Activated CD4-positive, alpha-beta T cell treated with anti-CD3 and anti-CD28 coated beads for 1 hour (primary cell): ENCODE measurements around the gene EHD4.
A peak's percentile ranks its signal among the peaks of the same experiment; 100 is the strongest.

Experiments
- DNase-seq: peaks from one replicate; pipeline ENCODE4 v3.0.0-alpha.2; 2020

The EHD4 gene

GRCh38 chr15:41876007-41876406 lies 96.3 kb downstream of the EHD4 start:
- DNase-seq, result no peak

DNA sequence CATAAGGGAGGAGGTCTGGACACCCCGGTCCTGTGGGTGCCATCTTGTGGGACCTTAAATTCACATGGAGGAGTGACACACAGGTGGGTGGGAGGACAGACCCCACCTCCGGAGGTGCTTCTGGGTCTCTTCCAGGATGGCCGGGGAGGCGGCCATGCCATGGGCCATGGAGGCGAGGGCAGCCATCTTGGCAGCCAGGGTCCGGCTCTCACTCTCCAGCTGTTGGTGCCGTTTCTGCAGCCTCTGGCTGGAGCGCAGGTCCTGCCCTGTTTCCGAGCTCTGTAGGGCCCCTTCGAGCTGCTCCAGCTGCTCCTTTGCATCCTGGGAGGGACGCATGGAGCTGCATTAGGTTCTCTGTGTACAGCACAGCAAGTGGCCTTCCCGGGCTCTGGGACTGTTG lies 97.6 kb downstream of the EHD4 start:
- DNase-seq, result no peak

- DNase-seq, result no peak
Observed at GRCh38 chr15:41873711-41874110, 98.6 kb downstream of the EHD4 start.

DNA sequence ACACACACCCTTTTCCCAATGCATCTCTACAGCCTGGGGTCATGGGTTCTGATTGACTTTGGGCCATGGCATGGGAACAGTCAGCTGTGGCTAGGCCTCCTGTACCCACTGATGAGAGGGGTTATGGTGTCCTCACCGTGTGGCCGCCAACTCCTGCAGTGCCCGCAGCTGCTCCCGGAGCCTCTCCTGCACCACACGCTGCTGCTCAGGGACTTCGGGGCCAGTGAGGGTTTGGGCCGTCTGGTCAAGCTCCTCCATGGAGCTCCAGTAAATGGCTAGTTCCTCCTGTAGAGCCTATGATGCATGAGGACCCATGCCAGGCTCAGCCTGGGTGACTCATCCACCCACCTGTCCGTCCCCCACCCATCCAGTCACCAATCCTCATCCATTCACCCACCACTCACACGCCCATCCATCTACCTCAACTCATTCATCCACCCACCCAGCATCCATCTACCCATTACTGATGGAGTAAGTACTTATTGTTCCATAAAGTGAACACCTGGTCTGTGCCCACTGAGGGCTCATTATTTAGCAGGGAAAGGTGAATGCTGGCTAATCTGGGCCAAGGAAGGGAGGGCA lies 100.1 kb downstream of the EHD4 start:
- no peak for DNase-seq

GRCh38 chr15:41871175-41871905 lies 101.0 kb downstream of the EHD4 start:
- no peak for DNase-seq

GRCh38 chr15:41870689-41871081 lies 101.7 kb downstream of the EHD4 start:
- peak; percentile 32 for DNase-seq

DNA sequence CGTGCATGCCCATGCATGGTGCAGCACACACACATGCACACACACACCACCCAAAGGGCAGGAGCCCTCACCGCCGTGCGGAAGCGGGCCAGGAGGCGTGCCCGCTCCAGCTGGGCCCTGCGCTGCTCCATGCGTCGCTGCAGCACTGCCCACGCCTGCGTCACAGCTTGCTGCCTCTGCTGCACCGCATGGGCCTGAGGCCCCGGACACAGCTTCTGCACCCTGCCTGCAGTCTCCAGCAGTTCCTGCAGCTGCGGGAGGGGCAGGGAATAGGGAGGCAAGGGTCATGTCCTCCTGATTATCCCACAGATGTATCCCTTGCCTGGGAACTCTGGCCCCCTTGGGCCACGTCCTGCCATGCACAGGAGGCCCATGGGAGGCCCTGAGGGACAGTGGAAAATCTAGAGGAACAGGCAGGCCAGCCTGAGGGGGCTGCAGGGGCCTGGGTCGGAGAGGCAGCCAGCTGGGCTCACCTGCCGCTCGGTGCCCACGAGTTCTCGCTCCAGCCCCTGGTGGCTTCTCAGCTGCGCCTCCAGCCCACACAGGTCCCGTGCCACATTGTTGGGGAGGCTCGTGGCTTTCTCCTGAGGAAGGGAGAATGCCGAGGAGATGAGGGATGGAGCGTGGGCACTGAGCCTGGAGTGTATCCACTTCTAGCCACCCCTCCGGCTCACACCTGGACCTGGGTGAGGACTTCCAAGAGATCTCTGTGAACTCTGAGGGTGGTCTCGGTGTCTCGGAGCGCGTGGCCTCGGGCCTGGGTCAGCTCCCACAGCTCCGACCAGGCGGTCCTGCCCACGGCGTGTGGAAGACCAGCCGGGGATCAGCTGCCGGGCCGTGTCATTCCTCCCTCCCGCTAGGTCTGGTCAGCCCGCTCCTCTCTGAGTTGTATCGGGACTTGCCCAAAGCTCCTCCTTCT lies 102.3 kb downstream of the EHD4 start:
- DNase-seq, result no peak

DNA sequence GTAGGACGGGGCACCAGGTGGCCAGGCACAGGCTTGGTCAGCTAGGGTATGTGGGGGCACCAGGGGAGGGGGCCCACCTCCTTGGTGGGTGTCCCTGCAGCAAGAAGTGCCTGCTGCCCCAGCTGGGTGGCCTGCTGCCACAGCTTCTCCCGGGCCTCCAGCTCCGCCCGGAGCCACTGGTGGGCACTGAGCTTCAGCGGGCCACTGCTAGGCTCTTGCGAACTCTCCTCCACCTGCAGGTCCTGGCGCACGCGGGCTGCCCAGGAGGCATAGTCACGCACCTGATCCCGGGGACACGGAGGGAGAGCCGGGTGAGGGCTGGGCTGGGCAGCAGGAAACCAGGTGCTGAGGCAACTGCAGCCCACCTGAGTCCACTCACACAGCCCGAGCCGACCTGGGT lies 104.0 kb downstream of the EHD4 start:
- DNase-seq, result no peak

GRCh38 chr15:41866872-41867579 lies 105.3 kb downstream of the EHD4 start:
- no peak for DNase-seq

- no peak for DNase-seq
Observed at GRCh38 chr15:41866263-41866703, 106.1 kb downstream of the EHD4 start.

- DNase-seq, result no peak
Observed at GRCh38 chr15:41865490-41866055, 106.8 kb downstream of the EHD4 start.

DNA sequence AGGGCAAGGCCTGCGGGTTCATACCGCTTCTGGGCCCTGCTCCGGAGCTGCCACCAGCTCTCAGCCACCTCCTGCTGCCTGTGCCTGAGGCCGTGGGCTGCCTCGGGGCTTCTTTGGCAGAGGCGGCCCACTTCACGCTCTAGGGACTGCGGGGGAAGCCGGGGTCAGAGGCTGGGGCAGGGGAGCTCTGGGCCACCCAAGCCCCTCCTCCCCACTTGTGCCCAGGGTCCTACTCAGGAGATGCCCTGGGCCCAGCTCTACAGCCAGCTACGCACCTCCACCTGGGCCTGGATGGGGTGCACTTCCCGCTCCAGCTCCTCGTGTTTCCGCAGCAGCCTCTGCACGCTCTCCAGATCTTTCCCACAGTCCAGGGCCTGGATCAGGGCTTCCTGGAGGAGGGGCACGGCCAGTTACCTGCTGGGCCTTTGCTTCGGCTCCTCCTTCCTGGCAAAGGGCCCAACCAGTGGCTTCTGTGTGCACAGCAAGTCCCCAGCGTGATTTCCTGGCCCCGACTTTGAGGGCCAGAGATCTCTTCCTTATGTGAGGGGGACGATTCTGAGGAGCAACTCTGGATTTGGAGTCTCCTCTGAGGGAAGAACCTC lies 109.7 kb downstream of the EHD4 start:
- no peak for DNase-seq

DNA sequence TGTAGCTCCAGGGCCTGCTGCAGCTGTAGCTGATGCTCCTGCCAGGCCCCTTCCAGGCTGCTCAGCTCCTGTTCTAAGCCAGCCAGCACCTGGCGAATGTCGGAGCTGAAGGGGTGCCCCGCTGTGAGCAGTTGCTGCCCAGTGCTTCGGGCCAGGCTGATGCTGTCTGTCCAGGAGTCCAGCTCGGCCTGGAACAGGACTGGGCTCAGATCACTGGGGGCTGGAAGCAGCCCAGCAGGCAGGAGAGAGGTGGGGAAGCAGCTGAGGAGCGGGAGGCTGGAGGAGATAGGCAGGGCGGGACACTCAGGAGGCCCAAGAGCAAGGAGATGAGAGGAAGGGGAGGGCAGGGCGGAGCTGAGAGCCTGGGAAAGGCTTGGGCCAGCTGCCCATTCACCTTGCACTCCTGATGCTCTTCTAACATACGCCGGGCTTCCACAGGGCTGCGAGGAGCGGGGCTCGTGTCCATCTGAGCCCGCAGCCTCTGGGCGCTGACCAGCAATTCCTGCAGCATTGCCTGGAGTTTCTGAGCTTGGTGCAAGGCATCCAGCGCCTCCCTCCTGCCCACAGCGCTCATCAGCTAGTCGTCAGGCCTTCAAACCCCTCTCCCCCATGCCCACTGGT lies 110.5 kb downstream of the EHD4 start:
- DNase-seq, result no peak

DNA sequence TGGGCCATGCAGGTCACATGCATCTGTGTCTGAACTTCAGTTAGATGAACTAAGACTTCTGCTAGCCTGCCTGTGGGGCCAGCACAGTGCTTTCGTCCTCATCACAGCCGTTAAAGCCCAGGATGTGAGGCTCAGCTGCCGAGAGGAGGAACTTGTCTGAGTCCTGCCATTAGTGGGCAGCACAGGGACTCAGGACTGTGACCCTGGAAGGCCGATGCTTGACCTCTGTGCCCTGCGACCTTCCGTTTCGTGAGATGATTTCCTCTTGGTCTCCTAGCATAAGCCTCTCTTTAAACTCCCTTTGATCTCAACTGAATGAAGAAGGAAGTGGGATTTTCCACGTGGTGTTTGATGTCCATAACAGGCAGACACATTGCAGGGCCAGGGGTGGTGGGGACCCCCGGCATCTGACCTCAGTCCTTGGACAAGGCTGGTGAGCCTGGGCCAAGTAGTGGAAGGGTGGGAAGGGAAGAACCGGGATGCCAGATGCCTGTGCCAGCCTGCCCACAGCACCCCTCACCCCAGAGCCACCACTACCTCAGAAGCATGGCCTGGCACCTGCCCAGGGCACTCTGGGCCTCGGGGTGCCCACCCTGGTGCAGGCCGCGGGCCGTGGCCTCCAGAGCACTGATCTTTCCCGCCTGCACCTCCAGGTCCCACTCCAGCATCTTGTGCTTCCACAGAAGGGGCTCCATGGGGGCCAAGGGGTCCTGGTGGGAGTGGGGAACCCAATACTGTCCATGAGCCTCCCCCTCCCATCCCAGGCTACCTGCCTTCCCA lies 112.1 kb downstream of the EHD4 start:
- DNase-seq, result no peak

- DNase-seq, result no peak
Observed at GRCh38 chr15:41858756-41859155, 113.6 kb downstream of the EHD4 start.

GRCh38 chr15:41857316-41857715 lies 115.0 kb downstream of the EHD4 start:
- DNase-seq, result no peak

- DNase-seq, result no peak
Observed at GRCh38 chr15:41856716-41857115, 115.6 kb downstream of the EHD4 start.

DNA sequence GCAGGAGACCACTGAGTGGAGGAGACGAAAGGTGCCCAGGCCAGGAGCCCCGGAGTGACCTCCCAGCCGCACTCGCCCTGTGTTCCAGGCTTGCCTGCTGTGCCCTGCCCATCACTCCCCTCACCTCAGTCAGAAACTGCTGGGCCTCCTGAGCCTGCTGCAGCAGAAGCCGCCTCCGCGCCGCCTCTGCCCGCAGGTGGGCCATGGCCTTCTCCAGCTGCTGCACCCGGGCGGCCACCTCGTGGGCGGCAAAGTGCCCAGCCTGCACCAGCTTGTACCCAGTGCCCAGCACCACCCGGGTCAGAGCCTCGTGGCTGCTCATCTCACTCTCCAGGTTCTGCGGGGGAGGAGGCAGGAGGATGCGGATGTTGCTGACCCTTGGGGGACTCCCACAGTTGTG lies 116.1 kb downstream of the EHD4 start:
- DNase-seq, result no peak

- DNase-seq, result no peak
Observed at GRCh38 chr15:41855261-41855961, 116.9 kb downstream of the EHD4 start.

DNA sequence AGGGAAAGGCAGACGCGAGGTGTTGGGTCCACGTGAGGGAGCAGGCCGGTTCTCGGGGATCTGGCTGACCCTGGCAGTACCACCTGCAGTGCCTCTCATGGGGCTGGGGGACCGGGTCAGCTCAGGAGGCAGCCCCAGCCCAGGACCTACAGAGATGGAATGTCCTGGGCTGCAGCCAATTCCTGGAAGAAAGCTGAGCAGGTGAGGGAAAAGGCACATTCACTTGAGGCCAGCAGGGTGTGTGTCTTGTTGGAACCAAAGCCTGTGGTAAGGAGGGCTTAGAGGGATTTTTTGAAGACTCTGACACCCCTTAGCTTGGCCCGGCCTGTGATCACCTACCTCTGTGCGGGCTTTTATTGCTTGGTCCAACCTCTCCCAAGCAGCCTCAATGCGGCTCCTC lies 117.9 kb downstream of the EHD4 start:
- DNase-seq, result no peak
